KOPT-K1 (cell line): ENCODE measurements around the gene S100A7A.
"Not testable (repeated sequence)": the region's sequence is repeated elsewhere in the genome, so short reads cannot be mapped to it uniquely, and the experiment has no call there.

ENCODE experiments used
- H3K27ac ChIP-seq: fragments of 200-600 bp; sonication (generic); 2 replicates; pipeline ENCODE4 v1.5.1; 2016; ENCODE audit warnings: antibody characterized with exemption, mild to moderate bottlenecking, low read depth, low read length; ENCODE audit not compliant: poor library complexity, severe bottlenecking
- H3K36me3 ChIP-seq: fragments of 200-600 bp; sonication (generic); 2 replicates; pipeline ENCODE4 v1.5.1; 2017; ENCODE audit warnings: antibody characterized with exemption, mild to moderate bottlenecking, low read length, moderate library complexity; ENCODE audit not compliant: insufficient read depth
- H3K9me3 ChIP-seq: fragments of 200-600 bp; sonication (generic); 2 replicates; pipeline ENCODE4 v1.5.1; 2017; ENCODE audit warnings: antibody characterized with exemption, low read length, mild to moderate bottlenecking; ENCODE audit not compliant: insufficient read depth, poor library complexity, severe bottlenecking

Gene S100A7A

DNA sequence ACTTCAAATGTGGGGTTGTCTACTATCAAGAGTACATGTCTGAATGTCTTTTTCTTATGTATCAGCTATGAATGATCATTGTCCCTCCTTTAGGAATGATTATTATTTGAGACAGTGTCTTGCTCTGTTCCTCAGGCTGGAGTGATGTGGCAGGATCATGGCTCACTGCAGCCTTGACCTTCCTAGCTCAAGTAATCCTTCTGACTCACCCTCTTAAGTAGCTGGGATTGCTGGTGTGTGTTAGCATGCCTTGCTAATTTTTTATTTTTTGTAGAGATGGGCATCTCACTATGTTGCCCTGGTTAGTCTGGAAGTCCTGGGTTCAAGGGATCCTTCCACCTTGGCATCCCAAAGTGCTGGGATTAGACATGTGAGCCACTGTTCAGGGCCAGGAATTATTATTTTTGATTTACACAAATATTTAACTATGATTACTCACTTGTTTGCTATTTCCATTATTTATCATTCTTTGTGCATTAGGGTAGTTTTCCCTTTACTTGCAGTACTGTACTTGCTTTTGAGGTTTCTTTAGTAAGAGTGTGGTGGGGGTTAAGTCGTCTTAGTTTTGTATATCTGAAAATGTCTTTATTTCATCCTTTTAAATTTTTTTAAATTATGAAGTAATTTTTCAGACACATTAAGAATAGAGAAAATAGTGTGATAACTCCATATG, 31.3 kb downstream of the S100A7A start:
- H3K36me3 ChIP-seq = no peaks in the 10 kb centered on the region
- no peak overlapping the region for H3K27ac ChIP-seq

DNA sequence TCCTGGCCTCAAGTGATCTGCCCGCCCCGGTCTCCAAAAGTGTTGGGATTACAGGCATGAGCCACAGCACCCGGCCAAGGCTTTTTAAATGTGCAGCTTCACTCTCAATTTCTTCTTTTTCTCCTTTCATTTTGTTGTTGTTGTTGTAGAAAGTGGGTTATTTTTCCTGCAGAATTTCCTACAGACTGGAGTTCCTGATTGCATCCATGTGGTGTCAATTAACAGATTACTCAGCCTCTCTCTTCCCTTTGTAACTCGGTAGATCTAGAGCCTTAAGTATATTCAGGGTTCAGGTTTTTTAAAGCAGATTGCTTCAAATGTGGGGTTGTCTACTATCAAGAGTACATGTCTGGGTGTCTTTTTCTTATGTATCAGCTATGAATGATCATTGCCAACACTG, 32.5 kb downstream of the S100A7A start:
- H3K27ac ChIP-seq, H3K9me3 ChIP-seq, H3K36me3 ChIP-seq: not testable (repeated sequence)

More for the DNA sequence above, 31.3 kb downstream of the S100A7A start:
- peaks cover 3% of the 10 kb centered on the region for H3K9me3 ChIP-seq

- no peaks in the 10 kb centered on the region for H3K36me3 ChIP-seq
- no peak overlapping the region for H3K27ac ChIP-seq
- H3K9me3 ChIP-seq = no peaks in the 10 kb centered on the region
Observed at GRCh38 chr1:153456396-153456795, 40.1 kb downstream of the S100A7A start.

- Histone ChIP-seq H3K9me3 (no peaks in the 10 kb centered on the region), H3K36me3 (no peaks in the 10 kb centered on the region), H3K27ac (no peak overlapping the region)
Observed at GRCh38 chr1:153459655-153460054, 43.3 kb downstream of the S100A7A start.

DNA sequence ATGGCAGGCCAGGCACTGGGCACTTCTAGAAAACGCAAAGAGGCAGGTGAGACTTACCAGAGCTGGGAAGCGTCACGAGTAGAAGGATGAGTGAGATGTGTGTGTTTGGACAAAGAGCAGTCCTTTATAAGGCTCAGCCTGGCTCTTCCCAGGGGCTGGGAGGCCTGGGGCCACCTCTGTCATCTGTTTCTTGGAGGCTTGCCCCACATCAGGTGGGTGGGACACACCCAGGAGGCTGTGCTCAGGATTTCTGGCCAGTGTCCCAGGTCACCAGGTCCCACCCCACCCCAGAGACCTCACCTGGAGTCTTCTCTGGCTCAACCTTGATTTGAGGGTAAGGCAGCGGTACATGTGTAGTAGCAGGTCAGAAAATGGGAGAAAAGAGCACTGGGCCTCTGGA, 44.2 kb downstream of the S100A7A start, which contains the start of gene S100A7:
TSS of gene S100A7 (minus strand) at position 101 of the 400 bp plus-strand sequence. CDS start 1,638 bp downstream, outside the sequence.
- Histone ChIP-seq H3K9me3 (no peaks in the 10 kb centered on the region), H3K36me3 (no peaks in the 10 kb centered on the region), H3K27ac (no peak within 1 kb of the TSS)

DNA sequence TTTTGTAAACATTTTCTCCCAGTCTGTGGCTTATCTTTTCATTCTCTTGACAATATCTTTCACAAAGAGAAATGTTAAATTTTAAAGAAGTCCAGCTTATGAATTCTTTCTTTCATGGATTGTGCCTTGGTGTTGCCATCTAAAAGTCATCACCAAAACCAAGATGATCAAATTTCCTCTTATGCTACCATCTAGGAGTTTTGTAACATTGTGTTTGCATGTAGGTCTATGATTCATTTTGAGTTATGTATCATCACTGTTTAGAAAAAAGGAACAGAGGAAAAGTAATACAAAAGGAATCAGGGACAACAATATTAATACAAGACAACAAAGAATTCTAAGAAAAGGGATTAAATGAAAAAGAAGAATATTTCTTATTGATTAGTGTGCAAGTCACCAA, 46.4 kb downstream of the S100A7A start:
- H3K36me3 ChIP-seq, H3K27ac ChIP-seq, H3K9me3 ChIP-seq: not testable (repeated sequence)

- no peaks in the 10 kb centered on the region for H3K36me3 ChIP-seq
- H3K27ac ChIP-seq = no peak overlapping the region
- H3K9me3 ChIP-seq = peaks cover 3% of the 10 kb centered on the region
Observed at GRCh38 chr1:153465811-153466636, 49.7 kb downstream of the S100A7A start.

DNA sequence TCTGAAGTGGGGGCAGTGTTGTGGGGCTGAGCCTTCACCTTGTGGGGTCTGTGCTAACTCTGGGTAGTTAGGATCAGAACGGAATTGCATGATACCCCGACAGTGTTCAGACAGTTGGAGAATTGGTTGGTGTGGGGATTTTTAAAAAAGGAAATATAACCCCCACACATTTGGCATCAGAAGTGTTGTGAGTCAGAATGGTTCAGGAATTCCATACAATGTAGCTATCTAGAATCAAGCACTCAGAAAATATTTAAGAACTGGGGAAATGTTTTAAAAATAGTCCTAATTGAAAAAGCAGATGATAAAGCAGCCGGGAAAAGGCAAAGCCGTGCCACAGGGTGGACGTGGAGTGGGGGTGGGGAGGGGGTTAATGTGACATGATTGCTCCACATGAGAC, 50.6 kb downstream of the S100A7A start:
- no peak overlapping the region for H3K27ac ChIP-seq
- no peaks in the 10 kb centered on the region for H3K36me3 ChIP-seq
- peaks cover 12% of the 10 kb centered on the region for H3K9me3 ChIP-seq

GRCh38 chr1:153470707-153471106, 54.4 kb downstream of the S100A7A start:
- Histone ChIP-seq H3K36me3 (no peaks in the 10 kb centered on the region), H3K9me3 (peaks cover 27% of the 10 kb centered on the region), H3K27ac (no peak overlapping the region)
